Neural cell (in vitro differentiated cells): ENCODE results near the gene DACH1. TPM values are rescaled to one million over a fixed set of nuclear protein-coding genes. Genes with fewer than 3 reads are reported as not detected.

Source experiments
- H2AFZ ChIP-seq: fragments of 200-600, 300-800 bp; sonication (generic), shearing (Covaris generic); 2 replicates; pipeline ENCODE4 v1.6.0; 2014; ENCODE audit warnings: low read depth, mild to moderate bottlenecking, antibody characterized with exemption, low read length, moderate library complexity
- H3F3A ChIP-seq: fragments of 200-600 bp; shearing (Covaris generic); 2 replicates; pipeline ENCODE4 v1.6.1; 2016; ENCODE audit warnings: mild to moderate bottlenecking, moderate library complexity, mixed read lengths, antibody characterized with exemption, low read length; ENCODE audit not compliant: insufficient read depth, poor library complexity, severe bottlenecking
- H3K27ac ChIP-seq: fragments of 200-600, 300-800 bp; sonication (generic), shearing (Covaris generic); 2 replicates; pipeline ENCODE4 v1.5.1; 2014; ENCODE audit warnings: mild to moderate bottlenecking, low read length, moderate library complexity
- H3K27me3 ChIP-seq: fragments of 300-800, 200-600 bp; sonication (generic), shearing (Covaris generic); 2 replicates; pipeline ENCODE4 v1.6.0; 2014; ENCODE audit warnings: mild to moderate bottlenecking, low read depth, low read length, moderate library complexity; ENCODE audit not compliant: insufficient read depth
- H3K36me3 ChIP-seq: fragments of 300-800, 200-600 bp; sonication (generic), shearing (Covaris generic); 2 replicates; pipeline ENCODE4 v1.5.1; 2014; ENCODE audit warnings: mild to moderate bottlenecking, antibody characterized with exemption, low read length, moderate library complexity; ENCODE audit not compliant: insufficient read depth
- H3K4me2 ChIP-seq: fragments of 300-800, 200-600 bp; sonication (generic), shearing (Covaris generic); 2 replicates; pipeline ENCODE4 v1.6.0; 2014; ENCODE audit warnings: mild to moderate bottlenecking, low read length
- H3K4me3 ChIP-seq: fragments of 300-800, 200-600 bp; sonication (generic), shearing (Covaris generic); 2 replicates; pipeline ENCODE4 v1.5.1; 2014; ENCODE audit warnings: mild to moderate bottlenecking, low read length, moderate library complexity
- H3K79me2 ChIP-seq: fragments of 200-600 bp; shearing (Covaris generic); replicated peaks from 2 replicates; pipeline ENCODE4 v1.6.0; 2014; ENCODE audit warnings: mild to moderate bottlenecking, low read length, moderate library complexity; ENCODE audit not compliant: insufficient read depth
- H3K9ac ChIP-seq: fragments of 300-800, 200-600 bp; sonication (generic), shearing (Covaris generic); 2 replicates; pipeline ENCODE4 v1.6.1; 2016; ENCODE audit warnings: mild to moderate bottlenecking, low read length, mixed read lengths
- H3K9me2 ChIP-seq: fragments of 200-600 bp; shearing (Covaris generic); 2 replicates; pipeline ENCODE4 v1.6.1; 2016; ENCODE audit warnings: mild to moderate bottlenecking, low read length, mixed read lengths; ENCODE audit not compliant: insufficient read depth
- H3K9me3 ChIP-seq: fragments of 200-600, 300-800 bp; sonication (generic), shearing (Covaris generic); 2 replicates; pipeline ENCODE4 v1.6.1; 2016; ENCODE audit warnings: mild to moderate bottlenecking, mixed run types, low read length, moderate library complexity, mixed read lengths
- H4K20me1 ChIP-seq: fragments of 200-600 bp; shearing (Covaris generic); 2 replicates; pipeline ENCODE4 v1.6.1; 2016; ENCODE audit warnings: mild to moderate bottlenecking, mixed run types; ENCODE audit not compliant: insufficient read depth
- CTCF ChIP-seq: fragments of 450-650 bp; IDR thresholded peaks from 2 replicates; pipeline ENCODE4 v1.5.1; 2014; ENCODE audit warnings: antibody characterized with exemption, mild to moderate bottlenecking, moderate library complexity; ENCODE audit not compliant: poor library complexity, severe bottlenecking
- EP300 ChIP-seq: fragments of 450-650 bp; conservative IDR thresholded peaks from 2 replicates; pipeline ENCODE4 v1.6.1; 2014; ENCODE audit warnings: antibody characterized with exemption, mild to moderate bottlenecking, moderate library complexity; ENCODE audit not compliant: poor library complexity, severe bottlenecking
- EZH2 ChIP-seq: fragments of 200-600, 300-800 bp; shearing (Covaris generic), sonication (generic); IDR thresholded peaks from 2 replicates; pipeline ENCODE4 v1.6.1; 2014; ENCODE audit warnings: antibody characterized with exemption, low read length, borderline replicate concordance, mild to moderate bottlenecking; ENCODE audit not compliant: insufficient read depth, poor library complexity, severe bottlenecking
- MXI1 ChIP-seq: fragments of 450-650 bp; conservative IDR thresholded peaks from 2 replicates; pipeline ENCODE4 v1.6.1; 2014; ENCODE audit warnings: antibody characterized with exemption, mild to moderate bottlenecking; ENCODE audit not compliant: poor library complexity, severe bottlenecking
- POLR2AphosphoS5 ChIP-seq: IDR thresholded peaks from 2 replicates; pipeline ENCODE4 v1.6.1; 2012
- RAD21 ChIP-seq: fragments of 450-650 bp; conservative IDR thresholded peaks from 2 replicates; pipeline ENCODE4 v1.6.1; 2014; ENCODE audit warnings: antibody characterized with exemption, mild to moderate bottlenecking, moderate library complexity
- REST ChIP-seq: IDR thresholded peaks from 2 replicates; pipeline ENCODE4 v1.6.1; 2012; ENCODE audit warnings: borderline replicate concordance
- SMC3 ChIP-seq: fragments of 450-650 bp; conservative IDR thresholded peaks from 2 replicates; pipeline ENCODE4 v1.6.1; 2014; ENCODE audit warnings: antibody characterized with exemption, mild to moderate bottlenecking, moderate library complexity; ENCODE audit not compliant: poor library complexity
- TAF1 ChIP-seq: IDR thresholded peaks from 2 replicates; pipeline ENCODE4 v1.6.1; 2012; ENCODE audit warnings: low read depth
- polyA plus RNA-seq: library from polyadenylated mRNA; depleted of rRNA; stranded (reverse); fragments of >200 nt; gene quantifications from 2 replicates; pipeline ENCODE4 v1.2.3, GENCODE V29; 2014

DACH1 gene
- polyA plus RNA-seq, 1 donor from 2014 or later, result 20.0 TPM

GRCh38 chr13:71464686-71465085 lies 402.3 kb downstream of the DACH1 start:
- TF ChIP-seq RAD21 (no peak), POLR2AphosphoS5 (no peak), EP300 (no peak), SMC3 (no peak), MXI1 (no peak), CTCF (no peak), EZH2 (no peak), REST (no peak), TAF1 (no peak)
- H3K4me2 ChIP-seq, result no peak overlapping the region
- H3K4me3 ChIP-seq, result no peak overlapping the region
- H3K79me2 ChIP-seq, result no peaks in the 10 kb centered on the region
- H2AFZ ChIP-seq, result no peak overlapping the region
- H3K9ac ChIP-seq, result no peak overlapping the region
- H3K27ac ChIP-seq, result no peak overlapping the region
- no peaks in the 10 kb centered on the region for H4K20me1 ChIP-seq
- H3K9me2 ChIP-seq, result no peaks in the 10 kb centered on the region
- no peaks in the 10 kb centered on the region for H3K27me3 ChIP-seq
- H3F3A ChIP-seq, result no peaks in the 10 kb centered on the region
- no peaks in the 10 kb centered on the region for H3K36me3 ChIP-seq
- H3K9me3 ChIP-seq, result no peaks in the 10 kb centered on the region

GRCh38 chr13:71461892-71462291 lies 405.1 kb downstream of the DACH1 start:
- Histone ChIP-seq H3K79me2 (no peaks in the 10 kb centered on the region), H3K9ac (no peak overlapping the region), H3K27ac (no peak overlapping the region), H3K9me3 (no peaks in the 10 kb centered on the region), H4K20me1 (no peaks in the 10 kb centered on the region), H3K4me3 (no peak overlapping the region), H3F3A (no peaks in the 10 kb centered on the region), H3K9me2 (no peaks in the 10 kb centered on the region), H3K4me2 (no peak overlapping the region), H2AFZ (no peak overlapping the region), H3K36me3 (no peaks in the 10 kb centered on the region), H3K27me3 (no peaks in the 10 kb centered on the region)
- TF ChIP-seq CTCF, result no peak
- no peak for TF ChIP-seq EP300
- no peak for TF ChIP-seq REST
- TF ChIP-seq RAD21, result no peak
- TF ChIP-seq TAF1, result no peak
